ENCODE data around the gene ESYT2.

ESYT2 gene

GRCh38 chr7:158825628-158826289, 3.5 kb downstream of the ESYT2 start:
- DNase-seq (ENCODE audit: low read depth) = no peak

GRCh38 chr7:158824028-158824427, 5.3 kb downstream of the ESYT2 start:
- DNase-seq (ENCODE audit: low read depth) = no peak

- no peak for DNase-seq (ENCODE audit: low read depth)
Observed at GRCh38 chr7:158821171-158822031, 7.9 kb downstream of the ESYT2 start.

- no peak for DNase-seq (ENCODE audit: low read depth)
Observed at GRCh38 chr7:158820656-158821055, 8.7 kb downstream of the ESYT2 start.

- DNase-seq (ENCODE audit: low read depth) = no peak
Observed at GRCh38 chr7:158819571-158820203, 9.6 kb downstream of the ESYT2 start.

- peak; percentile 55 for DNase-seq (ENCODE audit: low read depth)
Observed at GRCh38 chr7:158818325-158819213, 10.7 kb downstream of the ESYT2 start.

GRCh38 chr7:158816995-158817394, 12.3 kb downstream of the ESYT2 start:
- no peak for DNase-seq (ENCODE audit: low read depth)

GRCh38 chr7:158816271-158816670, 13.0 kb downstream of the ESYT2 start:
- DNase-seq (ENCODE audit: low read depth) = no peak

- no peak for DNase-seq (ENCODE audit: low read depth)
Observed at GRCh38 chr7:158815800-158816128, 13.5 kb downstream of the ESYT2 start.

- no peak for DNase-seq (ENCODE audit: low read depth)
Observed at GRCh38 chr7:158815083-158815799, 14.1 kb downstream of the ESYT2 start.

- DNase-seq (ENCODE audit: low read depth) = no peak
Observed at GRCh38 chr7:158814637-158815036, 14.7 kb downstream of the ESYT2 start.

- DNase-seq (ENCODE audit: low read depth) = no peak
Observed at GRCh38 chr7:158812684-158813083, 16.6 kb downstream of the ESYT2 start.

GRCh38 chr7:158811894-158812293, 17.4 kb downstream of the ESYT2 start:
- DNase-seq (ENCODE audit: low read depth) = no peak

- DNase-seq (ENCODE audit: low read depth) = peak; percentile 62
Observed at GRCh38 chr7:158811461-158811860, 17.8 kb downstream of the ESYT2 start.

GRCh38 chr7:158810846-158811245, 18.5 kb downstream of the ESYT2 start:
- no peak for DNase-seq (ENCODE audit: low read depth)

GRCh38 chr7:158809596-158809995, 19.7 kb downstream of the ESYT2 start:
- no peak for DNase-seq (ENCODE audit: low read depth)

- no peak for DNase-seq (ENCODE audit: low read depth)
Observed at GRCh38 chr7:158808126-158808525, 21.2 kb downstream of the ESYT2 start.

GRCh38 chr7:158805937-158806336, 23.4 kb downstream of the ESYT2 start:
- DNase-seq (ENCODE audit: low read depth) = no peak

- DNase-seq (ENCODE audit: low read depth) = no peak
Observed at GRCh38 chr7:158805414-158805813, 23.9 kb downstream of the ESYT2 start.

GRCh38 chr7:158804335-158804734, 25.0 kb downstream of the ESYT2 start:
- DNase-seq (ENCODE audit: low read depth) = no peak

- no peak for DNase-seq (ENCODE audit: low read depth)
Observed at GRCh38 chr7:158803367-158803969, 25.8 kb downstream of the ESYT2 start.
